Activated CD8-positive, alpha-beta T cell treated with anti-CD3 and anti-CD28 coated beads for 36 hours (primary cell): ENCODE data around the gene GNG7. TPM values are rescaled to one million over a fixed set of nuclear protein-coding genes. Genes with fewer than 3 reads are reported as not detected.
"Not testable (repeated sequence)": the region's sequence is repeated elsewhere in the genome, so short reads cannot be mapped to it uniquely, and the experiment has no call there.

Experiments used
- ATAC-seq: fragments of 200-7000 bp; cut with Tn5 transposase; one replicate; pipeline ENCODE4 v1.10.0; 2021; ENCODE audit warnings: mild to moderate bottlenecking, moderate library complexity
- CTCF ChIA-PET: fragments of 350-600 bp; sonication (Branson Sonifier 250); formaldehyde crosslinking; loops from one replicate; lab custom pipeline; 2021; ENCODE audit warnings: antibody characterized with exemption; lab: Charles Lee
- POLR2A ChIA-PET: fragments of 350-600 bp; sonication (Branson Sonifier 250); formaldehyde crosslinking; loops from one replicate; lab custom pipeline; 2021; ENCODE audit warnings: antibody characterized with exemption; lab: Charles Lee
- DNase-seq: peaks from one replicate; pipeline ENCODE4 v3.0.0-alpha.2; 2020
- H3K27ac Mint-ChIP-seq: one replicate; pipeline ENCODE4 v1.8.0; 2021; ENCODE audit warnings: mild to moderate bottlenecking, mixed read lengths
- H3K27me3 Mint-ChIP-seq: one replicate; pipeline ENCODE4 v1.8.0; 2021; ENCODE audit warnings: mixed read lengths
- H3K36me3 Mint-ChIP-seq: one replicate; pipeline ENCODE4 v1.8.0; 2021; ENCODE audit warnings: low read depth, mixed read lengths
- H3K4me1 Mint-ChIP-seq: one replicate; pipeline ENCODE4 v1.8.0; 2021; ENCODE audit warnings: low read depth, mixed read lengths
- H3K4me3 Mint-ChIP-seq: one replicate; pipeline ENCODE4 v1.8.0; 2021; ENCODE audit warnings: mild to moderate bottlenecking, moderate library complexity, mixed read lengths
- H3K9me3 Mint-ChIP-seq: one replicate; pipeline ENCODE4 v1.8.0; 2021; ENCODE audit warnings: mixed read lengths
- intact Hi-C: fragments of 100-400 bp; cut with micrococcal nuclease; formaldehyde crosslinking; loops from one replicate; pipeline ENCODE4 v1.10.0; 2022
- total RNA-seq, 2 experiments: library from RNA; stranded (reverse); gene quantifications; one replicate each; pipeline ENCODE4 v1.2.3, GENCODE V29; 2021
- TF ChIP-seq, protein P1 (sequence below): fragments of 200-600 bp; IDR thresholded peaks from one replicate; pipeline ENCODE4 v1.8.0; 2022; ENCODE audit warnings: antibody characterized with exemption, mild to moderate bottlenecking

The GNG7 gene
- total RNA-seq, 2 experiments from 2014 or later, result 0.27 to 0.32 TPM

DNA sequence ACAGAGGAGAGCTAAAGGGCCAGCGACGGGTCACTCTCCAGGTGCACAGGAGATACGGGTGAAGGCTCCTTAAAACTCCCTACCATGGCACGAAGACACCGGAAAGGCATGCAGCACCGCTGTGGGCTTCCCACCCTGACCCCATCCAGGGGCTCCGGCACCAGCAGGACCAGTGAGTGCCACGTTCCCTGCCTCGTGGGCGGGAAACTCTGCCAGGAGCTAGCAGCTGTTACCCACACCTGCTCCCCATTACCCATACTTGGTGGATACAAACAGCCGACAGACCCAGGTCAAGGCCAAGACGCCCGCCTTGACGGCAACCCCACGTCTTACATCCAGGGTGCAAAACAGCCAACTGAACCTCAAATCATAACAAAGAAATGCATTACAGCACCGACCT is 56.7 kb downstream of the GNG7 start:
- Mint-ChIP-seq H3K27ac (no peak overlapping the region), H3K4me1 (no peaks in the 10 kb centered on the region), H3K36me3 (no peaks in the 10 kb centered on the region), H3K27me3 (no peaks in the 10 kb centered on the region), H3K4me3 (no peak overlapping the region), H3K9me3 (no peaks in the 10 kb centered on the region)
- TF ChIP-seq, protein P1, sequence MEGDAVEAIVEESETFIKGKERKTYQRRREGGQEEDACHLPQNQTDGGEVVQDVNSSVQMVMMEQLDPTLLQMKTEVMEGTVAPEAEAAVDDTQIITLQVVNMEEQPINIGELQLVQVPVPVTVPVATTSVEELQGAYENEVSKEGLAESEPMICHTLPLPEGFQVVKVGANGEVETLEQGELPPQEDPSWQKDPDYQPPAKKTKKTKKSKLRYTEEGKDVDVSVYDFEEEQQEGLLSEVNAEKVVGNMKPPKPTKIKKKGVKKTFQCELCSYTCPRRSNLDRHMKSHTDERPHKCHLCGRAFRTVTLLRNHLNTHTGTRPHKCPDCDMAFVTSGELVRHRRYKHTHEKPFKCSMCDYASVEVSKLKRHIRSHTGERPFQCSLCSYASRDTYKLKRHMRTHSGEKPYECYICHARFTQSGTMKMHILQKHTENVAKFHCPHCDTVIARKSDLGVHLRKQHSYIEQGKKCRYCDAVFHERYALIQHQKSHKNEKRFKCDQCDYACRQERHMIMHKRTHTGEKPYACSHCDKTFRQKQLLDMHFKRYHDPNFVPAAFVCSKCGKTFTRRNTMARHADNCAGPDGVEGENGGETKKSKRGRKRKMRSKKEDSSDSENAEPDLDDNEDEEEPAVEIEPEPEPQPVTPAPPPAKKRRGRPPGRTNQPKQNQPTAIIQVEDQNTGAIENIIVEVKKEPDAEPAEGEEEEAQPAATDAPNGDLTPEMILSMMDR, result no peak
- intact Hi-C loops, result loop anchor here (5.0 kb wide), 2 partner anchors 101 to 226 kb away; no protein-coding TSS in a partner anchor
- ChIA-PET CTCF (interaction anchor here (1.2 to 3.9 kb wide), 2 partner anchors 10 to 104 kb away, joined by 3 to 32 read pairs; no protein-coding TSS in a partner anchor), POLR2A (interaction anchor here (1.4 kb wide), 1 partner anchor 8 kb away, joined by 3 read pairs; no protein-coding TSS in a partner anchor)
- ATAC-seq, result no peak
- DNase-seq, result no peak

DNA sequence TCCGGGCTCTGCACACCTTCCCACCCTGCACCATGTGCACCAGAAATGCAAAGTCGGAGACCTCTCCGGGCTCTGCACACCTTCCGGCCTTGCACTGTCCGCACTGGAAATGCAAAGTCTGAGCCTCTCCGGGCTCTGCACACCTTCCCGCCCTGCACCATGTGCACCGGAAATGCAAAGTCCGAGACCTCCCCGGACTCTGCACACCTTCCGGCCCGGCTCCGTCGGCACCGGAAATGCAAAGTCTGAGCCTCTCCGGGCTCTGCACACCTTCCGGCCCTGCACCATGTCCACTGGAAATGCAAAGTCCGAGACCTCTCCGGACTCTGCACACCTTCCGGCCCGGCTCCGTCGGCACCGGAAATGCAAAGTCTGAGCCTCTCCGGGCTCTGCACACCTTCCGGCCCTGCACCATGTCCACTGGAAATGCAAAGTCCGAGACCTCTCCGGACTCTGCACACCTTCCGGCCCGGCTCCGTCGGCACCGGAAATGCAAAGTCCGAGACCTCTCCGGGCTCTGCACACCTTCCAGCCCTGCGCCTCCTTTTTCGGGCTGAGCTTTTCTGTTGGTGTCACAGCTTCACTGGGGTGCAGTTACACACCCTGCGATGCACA is 59.3 kb downstream of the GNG7 start:
- H3K4me3 Mint-ChIP-seq, H3K4me1 Mint-ChIP-seq, CTCF ChIA-PET, intact Hi-C loops, DNase-seq, H3K27ac Mint-ChIP-seq, H3K36me3 Mint-ChIP-seq, ATAC-seq, H3K9me3 Mint-ChIP-seq, H3K27me3 Mint-ChIP-seq: not testable (repeated sequence)
- POLR2A ChIA-PET, result interaction anchor here (0.7 kb wide), 1 partner anchor 615 kb away, joined by 6 read pairs; no protein-coding TSS in a partner anchor

DNA sequence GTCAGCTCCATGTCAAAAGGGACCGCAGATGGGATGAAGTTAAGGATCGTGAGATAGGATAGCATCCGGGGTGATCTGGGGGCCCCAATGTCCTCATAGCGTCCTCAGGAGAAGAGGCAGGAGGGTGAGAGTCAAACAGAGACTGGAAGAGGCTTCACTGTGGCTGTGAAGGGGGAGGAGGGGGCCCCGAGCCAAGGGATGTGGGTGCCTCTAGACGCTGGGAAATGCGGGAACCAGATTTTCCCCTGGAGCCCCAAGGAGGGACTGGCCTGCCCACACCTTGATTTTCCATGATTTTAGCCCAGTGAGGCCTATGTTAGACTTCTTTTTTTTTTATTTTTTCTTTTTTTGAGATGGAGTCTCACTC is 61.2 kb downstream of the GNG7 start:
- no peak overlapping the region for H3K4me3 Mint-ChIP-seq
- DNase-seq (no peak), ATAC-seq (no peak)
- peaks cover 3% of the 10 kb centered on the region for H3K27me3 Mint-ChIP-seq
- H3K4me1 Mint-ChIP-seq, result peaks cover 14% of the 10 kb centered on the region
- ChIA-PET CTCF (interaction anchor here (1.2 kb wide), 1 partner anchor 11 kb away, joined by 3 read pairs; no protein-coding TSS in a partner anchor), POLR2A (interaction anchor here (0.6 kb wide), 2 partner anchors 15 to 41 kb away, joined by 3 read pairs; no protein-coding TSS in a partner anchor)
- TF ChIP-seq, protein P1, result no peak
- H3K27ac Mint-ChIP-seq, result no peak overlapping the region
- H3K36me3 Mint-ChIP-seq, result no peaks in the 10 kb centered on the region
- H3K9me3 Mint-ChIP-seq, result no peaks in the 10 kb centered on the region
- intact Hi-C loops, result no loop called here

DNA sequence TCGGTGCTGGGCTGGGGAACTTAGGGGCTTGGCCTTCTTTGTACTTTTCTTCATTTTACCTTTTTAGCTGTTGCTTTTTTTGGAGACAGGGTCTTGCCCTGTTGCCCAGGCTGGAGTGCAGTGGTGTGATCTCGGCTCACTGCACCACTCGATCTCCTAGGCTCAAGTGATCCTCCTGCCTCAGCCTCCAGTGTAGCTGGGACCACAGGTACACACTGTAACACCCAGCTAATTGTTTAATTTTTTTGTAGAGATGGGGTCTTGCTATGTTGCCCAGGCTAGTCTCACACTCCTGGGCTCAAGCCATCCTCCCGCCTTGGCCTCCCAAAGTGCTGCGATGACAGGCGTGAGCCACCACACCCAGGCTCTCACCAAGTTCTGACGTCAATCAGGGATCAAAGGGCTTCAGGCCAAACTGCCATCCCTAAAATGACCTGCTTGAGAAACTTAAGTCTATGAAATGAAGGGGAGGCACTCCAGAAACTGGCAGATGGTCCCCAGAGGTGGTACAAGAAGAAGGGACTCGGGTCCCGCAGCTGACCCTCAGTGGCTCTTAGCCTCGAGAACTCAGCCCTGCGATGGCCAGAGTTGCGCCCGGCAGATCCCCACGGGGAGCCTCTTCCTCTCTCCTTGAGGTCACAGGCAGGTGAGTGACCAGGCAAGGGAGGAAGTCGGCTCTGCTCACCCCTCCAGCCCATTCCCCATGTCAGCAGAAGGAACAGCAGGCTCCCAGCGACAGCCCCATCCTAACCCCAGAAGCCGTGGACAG is 61.7 kb downstream of the GNG7 start:
- no peak for ATAC-seq
- no peaks in the 10 kb centered on the region for H3K9me3 Mint-ChIP-seq
- TF ChIP-seq, protein P1, result no peak
- H3K27ac Mint-ChIP-seq, result no peak overlapping the region
- H3K4me3 Mint-ChIP-seq, result no peak overlapping the region
- H3K36me3 Mint-ChIP-seq, result no peaks in the 10 kb centered on the region
- CTCF ChIA-PET, result interaction anchor here (1.0 kb wide), 1 partner anchor 7 kb away, joined by 6 read pairs; no protein-coding TSS in a partner anchor
- POLR2A ChIA-PET, result interaction anchor here (0.8 kb wide), 1 partner anchor 164 kb away, joined by 3 read pairs; no protein-coding TSS in a partner anchor
- peaks cover 3% of the 10 kb centered on the region for H3K27me3 Mint-ChIP-seq
- no peak for DNase-seq
- peaks cover 14% of the 10 kb centered on the region for H3K4me1 Mint-ChIP-seq
- intact Hi-C loops, result no loop called here

DNA sequence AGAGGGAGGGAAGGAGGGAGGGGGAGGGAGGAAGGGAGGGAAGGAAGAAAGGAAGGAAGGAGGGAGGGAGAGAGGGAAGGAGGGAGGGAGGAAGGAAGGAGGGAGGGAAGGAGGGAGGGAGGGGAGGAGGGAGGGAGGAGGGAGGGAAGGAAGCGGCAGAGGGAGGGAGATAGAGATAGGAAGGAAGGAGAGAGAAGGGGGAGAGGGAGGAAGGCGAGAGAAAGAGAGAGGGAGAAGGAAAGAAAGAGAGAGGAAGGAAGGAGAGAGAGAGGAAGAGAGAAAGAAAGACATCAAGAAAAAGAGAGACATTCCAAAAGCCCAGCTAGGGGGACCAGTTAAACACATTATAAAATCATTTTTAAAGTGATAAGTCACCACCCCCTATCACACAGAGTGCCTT is 62.5 kb downstream of the GNG7 start:
- peaks cover 3% of the 10 kb centered on the region for H3K27me3 Mint-ChIP-seq
- peaks cover 14% of the 10 kb centered on the region for H3K4me1 Mint-ChIP-seq
- ATAC-seq (no peak), DNase-seq (no peak)
- no peaks in the 10 kb centered on the region for H3K36me3 Mint-ChIP-seq
- no peaks in the 10 kb centered on the region for H3K9me3 Mint-ChIP-seq
- H3K4me3 Mint-ChIP-seq, result no peak overlapping the region
- ChIA-PET POLR2A (interaction anchor here (0.8 kb wide), 1 partner anchor 163 kb away, joined by 3 read pairs; no protein-coding TSS in a partner anchor), CTCF (interaction anchor here (0.7 to 1.1 kb wide), 3 partner anchors 8 to 211 kb away, joined by 3 to 6 read pairs (median 3); partner anchors contain the start of gene GADD45B)
- intact Hi-C loops, result no loop called here
- TF ChIP-seq, protein P1, result no peak
- H3K27ac Mint-ChIP-seq, result no peak overlapping the region
